Naive thymus-derived CD4-positive, alpha-beta T cell (primary cell): Measurements from ENCODE around the gene EXOSC7. TPM values are rescaled to one million over a fixed set of nuclear protein-coding genes. Genes with fewer than 3 reads are reported as not detected.
A peak's percentile ranks its signal among the peaks of the same experiment; 100 is the strongest.

ENCODE experiments used
- ATAC-seq: fragments of 150-1000 bp; cut with Tn5 transposase; 2 replicates; pipeline ENCODE4 v1.10.0; 2021; ENCODE audit warnings: mild to moderate bottlenecking, moderate library complexity
- CTCF ChIA-PET: fragments of 350-600 bp; sonication (Branson Sonifier 250); formaldehyde crosslinking; loops from one replicate; lab custom pipeline; 2021; ENCODE audit warnings: antibody characterized with exemption; lab: Charles Lee
- POLR2A ChIA-PET: fragments of 350-600 bp; sonication (Branson Sonifier 250); formaldehyde crosslinking; loops from one replicate; lab custom pipeline; 2021; ENCODE audit warnings: antibody characterized with exemption, inconsistent platforms; lab: Charles Lee
- DNase-seq, 9 donors: peaks; one replicate each; pipeline versions ENCODE4 v3.0.0 to v3.0.0-alpha.2; 2020 to 2022; ENCODE audit warnings: mixed read lengths in 1 of 9
- H3K27ac ChIP-seq: one replicate; pipeline ENCODE4 v1.7.0; 2013; ENCODE audit warnings: mild to moderate bottlenecking, low read depth, low read length, moderate library complexity
- H3K27me3 ChIP-seq, 2 donors: one replicate each; pipeline ENCODE4 v1.7.0; 2013; ENCODE audit warnings: low read length in 2 of 2, mild to moderate bottlenecking in 2 of 2, moderate library complexity in 2 of 2; ENCODE audit not compliant: control insufficient read depth in 2 of 2, insufficient read depth in 2 of 2
- H3K36me3 ChIP-seq, 3 experiments: 1 replicate in 2 of 3; 2 replicates in 1 of 3; pipeline ENCODE4 v1.7.0; 2013; ENCODE audit warnings: low read length in 3 of 3, mild to moderate bottlenecking in 3 of 3, moderate library complexity in 1 of 3; ENCODE audit not compliant: insufficient read depth in 3 of 3, control insufficient read depth in 2 of 3
- H3K4me1 ChIP-seq, 2 donors: one replicate each; pipeline ENCODE4 v1.7.0; 2013; ENCODE audit warnings: low read length in 2 of 2, mild to moderate bottlenecking in 2 of 2, moderate library complexity in 1 of 2; ENCODE audit not compliant: control insufficient read depth in 2 of 2, insufficient read depth in 2 of 2
- H3K4me3 ChIP-seq: 2 replicates; pipeline ENCODE4 v1.7.0; 2013; ENCODE audit warnings: mild to moderate bottlenecking, low read length
- H3K9me3 ChIP-seq, 3 experiments: 1 replicate in 2 of 3; 2 replicates in 1 of 3; pipeline ENCODE4 v1.7.0; 2013; ENCODE audit warnings: low read length in 3 of 3; ENCODE audit not compliant: control insufficient read depth in 2 of 3
- H3K27ac Mint-ChIP-seq, 9 donors: one replicate each; pipeline ENCODE4 v1.8.0; 2020 to 2022; ENCODE audit warnings: mixed read lengths in 9 of 9, mild to moderate bottlenecking in 8 of 9, moderate library complexity in 5 of 9, inconsistent platforms in 2 of 9
- H3K27me3 Mint-ChIP-seq, 5 donors: one replicate each; pipeline ENCODE4 v1.8.0; 2021 to 2022; ENCODE audit warnings: mixed read lengths in 5 of 5, mild to moderate bottlenecking in 1 of 5
- H3K36me3 Mint-ChIP-seq, 5 donors: one replicate each; pipeline ENCODE4 v1.8.0; 2020 to 2022; ENCODE audit warnings: mixed read lengths in 5 of 5, mild to moderate bottlenecking in 3 of 5, inconsistent platforms in 1 of 5
- H3K4me1 Mint-ChIP-seq, 7 donors: one replicate each; pipeline ENCODE4 v1.8.0; 2020 to 2022; ENCODE audit warnings: mixed read lengths in 7 of 7, mild to moderate bottlenecking in 3 of 7, inconsistent platforms in 1 of 7
- H3K4me3 Mint-ChIP-seq, 10 donors: one replicate each; pipeline ENCODE4 v1.8.0; 2020 to 2022; ENCODE audit warnings: mild to moderate bottlenecking in 10 of 10, mixed read lengths in 10 of 10, moderate library complexity in 6 of 10, inconsistent platforms in 2 of 10
- H3K9me3 Mint-ChIP-seq, 11 donors: one replicate each; pipeline ENCODE4 v1.8.0; 2020 to 2022; ENCODE audit warnings: mixed read lengths in 11 of 11, mild to moderate bottlenecking in 4 of 11, inconsistent platforms in 1 of 11, moderate library complexity in 1 of 11
- intact Hi-C, 2 donors: fragments of 100-400 bp; cut with micrococcal nuclease; formaldehyde crosslinking; loops; one replicate each; pipeline ENCODE4 v1.15.1; 2023
- polyA plus RNA-seq, 2 donors: library from polyadenylated mRNA; unstranded; fragments of 300-500 nt; fragmentation: Illumina TruSeq; gene quantifications; one replicate each; pipeline ENCODE4 v1.2.3, GENCODE V29; 2021
- total RNA-seq, 6 experiments: library from RNA in 5 of 6; stranded (reverse) in 5 of 6; gene quantifications; 1 replicate in 5 of 6; 2 replicates in 1 of 6; pipeline ENCODE4 v1.2.3 and lab custom pipeline; 2021 to 2026

Gene EXOSC7
- total and polyA plus RNA-seq, 7 experiments from 2014 or later: 30.7 to 59.4 (median 48.4) TPM

GRCh38 chr3:45002139-45002660, 26.2 kb downstream of the EXOSC7 start:
- peaks cover 0 to 4% (median 0%) of the 10 kb centered on the region in 3 experiments for H3K9me3 ChIP-seq
- H3K27ac Mint-ChIP-seq: peak overlapping the region in 8 of 9 donors; percentile 61 to 92 (median 80)
- H3K36me3 ChIP-seq: peaks cover 0 to 50% (median 3%) of the 10 kb centered on the region in 3 experiments
- ATAC-seq (no peak), DNase-seq (no peak)
- peaks cover 0 to 23% (median 8%) of the 10 kb centered on the region in 11 donors for H3K9me3 Mint-ChIP-seq
- H3K27me3 ChIP-seq: no peaks in the 10 kb centered on the region
- H3K4me1 Mint-ChIP-seq: peaks cover 21 to 57% (median 46%) of the 10 kb centered on the region in 7 donors
- H3K27ac ChIP-seq: no peak overlapping the region
- intact Hi-C loops: no loop called here
- POLR2A ChIA-PET: interaction anchor here (0.6 to 1.4 kb wide), 3 partner anchors 14 to 34 kb away, joined by 3 to 4 read pairs (median 3); no protein-coding TSS in a partner anchor
- peaks cover 9 to 18% of the 10 kb centered on the region in 2 donors for H3K4me1 ChIP-seq
- no peaks in the 10 kb centered on the region for H3K27me3 Mint-ChIP-seq
- H3K36me3 Mint-ChIP-seq: peaks cover 7 to 65% (median 43%) of the 10 kb centered on the region in 5 donors
- CTCF ChIA-PET: no interaction called here
- H3K4me3 Mint-ChIP-seq: no peak overlapping the region
- no peak overlapping the region for H3K4me3 ChIP-seq

GRCh38 chr3:45002720-45003119, 26.7 kb downstream of the EXOSC7 start:
- H3K36me3 Mint-ChIP-seq: peaks cover 9 to 68% (median 43%) of the 10 kb centered on the region in 5 donors
- H3K27ac Mint-ChIP-seq: peak overlapping the region in 8 of 9 donors; percentile 61 to 92 (median 80)
- no peaks in the 10 kb centered on the region for H3K27me3 Mint-ChIP-seq
- Histone ChIP-seq H3K27ac (peak overlapping the region; percentile 7), H3K4me1 (peaks cover 9 to 23% of the 10 kb centered on the region in 2 donors), H3K4me3 (no peak overlapping the region), H3K9me3 (peaks cover 0 to 4% (median 0%) of the 10 kb centered on the region in 3 experiments), H3K27me3 (no peaks in the 10 kb centered on the region), H3K36me3 (peaks cover 0 to 52% (median 4%) of the 10 kb centered on the region in 3 experiments)
- ATAC-seq (no peak), DNase-seq (no peak)
- ChIA-PET CTCF (no interaction called here), POLR2A (interaction anchor here (0.6 to 1.2 kb wide), 3 partner anchors 14 to 33 kb away, joined by 3 read pairs; partner anchors contain the start of genes EXOSC7 and ZDHHC3)
- H3K4me1 Mint-ChIP-seq: peaks cover 22 to 55% (median 43%) of the 10 kb centered on the region in 7 donors
- no peak overlapping the region for H3K4me3 Mint-ChIP-seq
- intact Hi-C loops: no loop called here
- peaks cover 0 to 23% (median 8%) of the 10 kb centered on the region in 11 donors for H3K9me3 Mint-ChIP-seq

GRCh38 chr3:45003406-45003805, 27.4 kb downstream of the EXOSC7 start:
- Mint-ChIP-seq H3K9me3 (peaks cover 0 to 23% (median 8%) of the 10 kb centered on the region in 11 donors), H3K36me3 (peaks cover 13 to 70% (median 47%) of the 10 kb centered on the region in 5 donors), H3K4me1 (peaks cover 25 to 59% (median 48%) of the 10 kb centered on the region in 7 donors), H3K4me3 (peak overlapping the region in 1 of 10 donors; percentile 28), H3K27ac (peak overlapping the region in 8 of 9 donors; percentile 61 to 92 (median 80)), H3K27me3 (no peaks in the 10 kb centered on the region)
- Histone ChIP-seq H3K4me3 (no peak overlapping the region), H3K27me3 (no peaks in the 10 kb centered on the region), H3K4me1 (peaks cover 9 to 26% of the 10 kb centered on the region in 2 donors), H3K36me3 (peaks cover 0 to 52% (median 10%) of the 10 kb centered on the region in 3 experiments), H3K9me3 (peaks cover 0 to 4% (median 0%) of the 10 kb centered on the region in 3 experiments), H3K27ac (no peak overlapping the region)
- intact Hi-C loops: no loop called here
- DNase-seq (no peak), ATAC-seq (no peak)
- CTCF ChIA-PET: interaction anchor here (0.5 kb wide), 1 partner anchor 1349 kb away, joined by 3 read pairs; no protein-coding TSS in a partner anchor
- POLR2A ChIA-PET: interaction anchor here (0.8 to 1.2 kb wide), 3 partner anchors 10 to 27 kb away, joined by 3 read pairs; partner anchors contain the start of genes EXOSC7 and ZDHHC3

- H3K4me1 Mint-ChIP-seq: peaks cover 25 to 59% (median 48%) of the 10 kb centered on the region in 7 donors
- peak overlapping the region in 8 of 9 donors; percentile 20 to 85 (median 74) for H3K27ac Mint-ChIP-seq
- Histone ChIP-seq H3K27me3 (no peaks in the 10 kb centered on the region), H3K4me1 (peaks cover 9 to 26% of the 10 kb centered on the region in 2 donors), H3K9me3 (peaks cover 0 to 4% (median 0%) of the 10 kb centered on the region in 3 experiments), H3K36me3 (peaks cover 0 to 48% (median 11%) of the 10 kb centered on the region in 3 experiments), H3K4me3 (no peak overlapping the region), H3K27ac (no peak overlapping the region)
- peak overlapping the region in 3 of 10 donors; percentile 25 to 29 (median 28) for H3K4me3 Mint-ChIP-seq
- H3K27me3 Mint-ChIP-seq: no peaks in the 10 kb centered on the region
- ATAC-seq (no peak), DNase-seq (no peak)
- H3K9me3 Mint-ChIP-seq: peaks cover 0 to 23% (median 8%) of the 10 kb centered on the region in 11 donors
- intact Hi-C loops: no loop called here
- POLR2A ChIA-PET: interaction anchor here (0.8 to 1.2 kb wide), 3 partner anchors 10 to 28 kb away, joined by 3 read pairs; partner anchors contain the start of genes EXOSC7 and ZDHHC3
- H3K36me3 Mint-ChIP-seq: peaks cover 13 to 70% (median 47%) of the 10 kb centered on the region in 5 donors
- CTCF ChIA-PET: interaction anchor here (0.5 kb wide), 1 partner anchor 1349 kb away, joined by 3 read pairs; no protein-coding TSS in a partner anchor
Observed at GRCh38 chr3:45003859-45004258, 27.8 kb downstream of the EXOSC7 start.

GRCh38 chr3:45007091-45007490, 31.0 kb downstream of the EXOSC7 start:
- H3K4me3 Mint-ChIP-seq: peak overlapping the region in 9 of 10 donors; percentile 6 to 66 (median 55)
- Histone ChIP-seq H3K4me1 (peaks cover 9 to 26% of the 10 kb centered on the region in 2 donors), H3K36me3 (peaks cover 1 to 51% (median 11%) of the 10 kb centered on the region in 3 experiments), H3K9me3 (peaks cover 0 to 4% (median 0%) of the 10 kb centered on the region in 3 experiments), H3K27me3 (no peaks in the 10 kb centered on the region), H3K4me3 (no peak overlapping the region), H3K27ac (no peak overlapping the region)
- peaks cover 17 to 72% (median 44%) of the 10 kb centered on the region in 5 donors for H3K36me3 Mint-ChIP-seq
- ATAC-seq: no peak
- H3K9me3 Mint-ChIP-seq: peaks cover 0 to 23% (median 8%) of the 10 kb centered on the region in 11 donors
- intact Hi-C loops: no loop called here
- ChIA-PET CTCF (interaction anchor here (0.6 to 1.4 kb wide), 2 partner anchors 29 to 455 kb away, joined by 4 read pairs; no protein-coding TSS in a partner anchor), POLR2A (no interaction called here)
- peak overlapping the region in 8 of 9 donors; percentile 51 to 94 (median 78) for H3K27ac Mint-ChIP-seq
- no peak for DNase-seq
- peaks cover 30 to 80% (median 56%) of the 10 kb centered on the region in 7 donors for H3K4me1 Mint-ChIP-seq
- H3K27me3 Mint-ChIP-seq: no peaks in the 10 kb centered on the region

GRCh38 chr3:45008117-45008516, 32.1 kb downstream of the EXOSC7 start:
- Histone ChIP-seq H3K27me3 (no peaks in the 10 kb centered on the region), H3K36me3 (peaks cover 10 to 55% (median 11%) of the 10 kb centered on the region in 3 experiments), H3K4me3 (no peak overlapping the region), H3K4me1 (peaks cover 9 to 26% of the 10 kb centered on the region in 2 donors), H3K9me3 (peaks cover 0 to 4% (median 0%) of the 10 kb centered on the region in 3 experiments), H3K27ac (no peak overlapping the region)
- ChIA-PET POLR2A (interaction anchor here (1.2 to 1.3 kb wide), 2 partner anchors 16 to 32 kb away, joined by 3 to 5 read pairs; partner anchors contain the start of genes EXOSC7 and ZDHHC3), CTCF (interaction anchor here (0.6 to 1.4 kb wide), 3 partner anchors 28 to 387 kb away, joined by 3 to 5 read pairs (median 4); no protein-coding TSS in a partner anchor)
- Mint-ChIP-seq H3K4me1 (peaks cover 34 to 73% (median 46%) of the 10 kb centered on the region in 7 donors), H3K36me3 (peaks cover 22 to 72% (median 51%) of the 10 kb centered on the region in 5 donors), H3K9me3 (peaks cover 0 to 23% (median 8%) of the 10 kb centered on the region in 11 donors), H3K27ac (peak overlapping the region in 8 of 9 donors; percentile 0 to 77 (median 27)), H3K27me3 (no peaks in the 10 kb centered on the region), H3K4me3 (peak overlapping the region in 4 of 10 donors; percentile 4 to 29 (median 16))
- no peak for ATAC-seq
- intact Hi-C loops: no loop called here
- DNase-seq: no peak
